Neural crest cell (in vitro differentiated cells): Measurements from ENCODE around the gene FYB2. TPM values are rescaled to one million over a fixed set of nuclear protein-coding genes. Genes with fewer than 3 reads are reported as not detected.

Experiments used
- DNase-seq: peaks from one replicate; pipeline ENCODE4 v3.0.0; 2021; ENCODE audit warnings: low read depth, mixed read lengths, low spot score
- H3K27ac Mint-ChIP-seq: one replicate; pipeline ENCODE4 v1.8.0; 2021; ENCODE audit warnings: mild to moderate bottlenecking, mixed read lengths; ENCODE audit not compliant: unreplicated experiment
- H3K27me3 Mint-ChIP-seq: 2 replicates; pipeline ENCODE4 v1.8.0; 2021; ENCODE audit warnings: low read depth, mild to moderate bottlenecking, mixed read lengths
- H3K36me3 Mint-ChIP-seq: 2 replicates; pipeline ENCODE4 v1.8.0; 2021; ENCODE audit warnings: low read depth, mild to moderate bottlenecking, mixed read lengths
- H3K4me1 Mint-ChIP-seq: 2 replicates; pipeline ENCODE4 v1.8.0; 2021; ENCODE audit warnings: mixed read lengths
- H3K4me3 Mint-ChIP-seq: one replicate; pipeline ENCODE4 v1.8.0; 2021; ENCODE audit warnings: mild to moderate bottlenecking, mixed read lengths
- H3K9me3 Mint-ChIP-seq: 2 replicates; pipeline ENCODE4 v1.8.0; 2021; ENCODE audit warnings: mixed read lengths
- long read RNA-seq: library from polyadenylated mRNA; unstranded; transcript quantifications from one replicate; pipeline ENCODE4 v2.0.0, GENCODE V29; 2020
- total RNA-seq: library from RNA; stranded (reverse); gene quantifications from 2 replicates; pipeline ENCODE4 v1.2.1, GENCODE V29; 2021
- TF ChIP-seq, protein P1 (sequence below): fragments of 200-600 bp; sonication (generic); conservative IDR thresholded peaks from 2 replicates; pipeline ENCODE4 v1.5.0; 2021; ENCODE audit warnings: antibody characterized with exemption, mild to moderate bottlenecking

FYB2 gene, protein sequence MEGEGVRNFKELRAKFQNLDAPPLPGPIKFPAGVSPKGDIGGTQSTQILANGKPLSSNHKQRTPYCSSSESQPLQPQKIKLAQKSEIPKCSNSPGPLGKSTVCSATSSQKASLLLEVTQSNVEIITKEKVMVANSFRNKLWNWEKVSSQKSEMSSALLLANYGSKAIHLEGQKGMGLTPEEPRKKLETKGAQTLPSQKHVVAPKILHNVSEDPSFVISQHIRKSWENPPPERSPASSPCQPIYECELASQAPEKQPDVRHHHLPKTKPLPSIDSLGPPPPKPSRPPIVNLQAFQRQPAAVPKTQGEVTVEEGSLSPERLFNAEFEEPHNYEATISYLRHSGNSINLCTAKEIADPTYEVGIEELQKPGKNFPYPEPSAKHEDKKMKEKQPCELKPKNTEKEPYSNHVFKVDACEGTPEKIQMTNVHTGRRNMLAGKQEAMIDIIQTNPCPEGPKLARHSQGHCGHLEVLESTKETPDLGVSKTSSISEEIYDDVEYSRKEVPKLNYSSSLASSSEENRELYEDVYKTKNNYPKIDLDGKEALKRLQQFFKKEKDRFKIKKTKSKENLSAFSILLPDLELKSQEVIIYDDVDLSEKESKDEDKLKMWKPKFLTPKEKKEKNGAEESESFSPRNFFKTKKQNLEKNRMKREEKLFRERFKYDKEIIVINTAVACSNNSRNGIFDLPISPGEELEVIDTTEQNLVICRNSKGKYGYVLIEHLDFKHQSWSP
- total RNA-seq, result not detected in 2 replicates
- long read RNA-seq, result 0 reads

DNA sequence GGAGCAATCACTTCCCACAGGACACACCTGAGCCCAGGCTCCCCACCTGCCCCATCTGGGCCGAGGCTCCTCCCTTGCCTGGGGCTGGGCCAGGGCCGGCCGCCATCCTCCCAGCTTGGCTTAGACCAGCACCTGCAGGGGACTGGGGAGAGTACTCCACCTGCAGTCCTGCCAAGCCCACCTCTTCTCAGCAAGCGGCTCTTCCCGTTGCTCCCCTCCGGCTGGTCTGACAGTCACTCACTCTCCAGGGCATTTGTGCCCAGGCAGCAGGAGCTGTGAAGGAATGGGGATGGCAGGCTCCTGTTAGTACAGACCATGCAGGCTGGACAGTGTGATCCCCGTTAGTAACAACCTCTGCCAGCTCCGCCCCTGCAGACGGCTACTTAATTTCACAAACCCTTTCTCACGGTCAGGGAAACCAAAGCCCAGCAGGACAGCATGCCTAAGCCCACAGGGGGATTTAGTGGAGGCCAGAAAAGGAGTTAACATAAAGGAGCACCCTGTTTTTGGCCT is at the start of gene FYB2:
Gene FYB2, minus strand, starts transcription at position 18 of the 513 bp plus-strand sequence. CDS start 114 bp downstream, outside the sequence.
- peaks cover 5% of the 10 kb centered on the region for H3K9me3 Mint-ChIP-seq
- H3K4me3 Mint-ChIP-seq, result no peak within 1 kb of the TSS
- peaks cover 16% of the 10 kb centered on the region for H3K4me1 Mint-ChIP-seq
- no peak within 1 kb of the TSS for H3K27ac Mint-ChIP-seq
- peaks cover 29% of the 10 kb centered on the region for H3K27me3 Mint-ChIP-seq
- TF ChIP-seq, protein P1, sequence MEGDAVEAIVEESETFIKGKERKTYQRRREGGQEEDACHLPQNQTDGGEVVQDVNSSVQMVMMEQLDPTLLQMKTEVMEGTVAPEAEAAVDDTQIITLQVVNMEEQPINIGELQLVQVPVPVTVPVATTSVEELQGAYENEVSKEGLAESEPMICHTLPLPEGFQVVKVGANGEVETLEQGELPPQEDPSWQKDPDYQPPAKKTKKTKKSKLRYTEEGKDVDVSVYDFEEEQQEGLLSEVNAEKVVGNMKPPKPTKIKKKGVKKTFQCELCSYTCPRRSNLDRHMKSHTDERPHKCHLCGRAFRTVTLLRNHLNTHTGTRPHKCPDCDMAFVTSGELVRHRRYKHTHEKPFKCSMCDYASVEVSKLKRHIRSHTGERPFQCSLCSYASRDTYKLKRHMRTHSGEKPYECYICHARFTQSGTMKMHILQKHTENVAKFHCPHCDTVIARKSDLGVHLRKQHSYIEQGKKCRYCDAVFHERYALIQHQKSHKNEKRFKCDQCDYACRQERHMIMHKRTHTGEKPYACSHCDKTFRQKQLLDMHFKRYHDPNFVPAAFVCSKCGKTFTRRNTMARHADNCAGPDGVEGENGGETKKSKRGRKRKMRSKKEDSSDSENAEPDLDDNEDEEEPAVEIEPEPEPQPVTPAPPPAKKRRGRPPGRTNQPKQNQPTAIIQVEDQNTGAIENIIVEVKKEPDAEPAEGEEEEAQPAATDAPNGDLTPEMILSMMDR, result no peak
- no peak for DNase-seq
- no peaks in the 10 kb centered on the region for H3K36me3 Mint-ChIP-seq

- TF ChIP-seq, protein P1, result no peak
- Mint-ChIP-seq H3K27me3 (no peaks in the 10 kb centered on the region), H3K4me1 (no peaks in the 10 kb centered on the region), H3K27ac (no peak overlapping the region), H3K9me3 (no peaks in the 10 kb centered on the region), H3K4me3 (no peak overlapping the region), H3K36me3 (no peaks in the 10 kb centered on the region)
- no peak for DNase-seq
Observed at GRCh38 chr1:56868761-56869160, 49.6 kb upstream of the FYB2 start.

DNA sequence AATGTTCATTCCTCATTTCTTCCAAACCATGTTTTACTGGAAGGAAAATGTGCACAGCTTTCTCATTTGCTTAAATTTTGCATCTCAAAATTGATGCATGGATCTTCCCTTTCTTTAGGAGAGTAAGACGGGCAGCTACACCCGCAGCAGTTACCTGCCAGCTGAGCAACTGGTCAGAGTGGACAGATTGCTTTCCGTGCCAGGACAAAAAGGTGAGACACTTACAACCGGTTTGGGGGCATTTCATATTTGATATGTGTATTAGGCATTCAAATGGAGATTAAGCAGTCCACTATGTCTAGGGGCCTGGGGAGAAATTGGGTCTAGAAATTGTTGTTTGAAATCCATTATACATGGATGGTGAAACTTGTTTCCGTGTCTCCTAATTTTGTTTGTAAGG is 48.3 kb upstream of the FYB2 start:
- TF ChIP-seq, protein P1, result no peak
- Mint-ChIP-seq H3K4me1 (no peaks in the 10 kb centered on the region), H3K36me3 (no peaks in the 10 kb centered on the region), H3K27ac (no peak overlapping the region), H3K9me3 (no peaks in the 10 kb centered on the region), H3K4me3 (no peak overlapping the region), H3K27me3 (no peaks in the 10 kb centered on the region)
- no peak for DNase-seq

DNA sequence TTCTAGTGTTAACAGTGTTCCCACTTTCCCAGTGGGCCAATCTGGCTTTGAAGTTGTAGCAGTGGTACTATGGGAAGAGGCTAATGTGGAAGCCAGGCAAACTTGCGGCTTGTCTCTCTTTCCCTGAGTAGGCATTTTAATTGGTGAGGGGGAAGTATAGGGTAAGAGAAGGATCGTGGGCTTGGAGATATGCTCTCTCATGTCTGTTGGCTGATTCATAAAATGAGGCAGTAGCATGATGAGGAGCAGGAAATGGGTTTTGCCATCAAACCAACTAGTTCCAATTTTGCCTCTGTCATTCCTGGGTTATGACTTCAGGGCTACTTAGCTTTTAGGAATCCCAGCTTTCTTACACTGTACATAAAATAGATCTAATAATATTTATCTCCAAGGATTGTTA is 47.5 kb upstream of the FYB2 start:
- no peak overlapping the region for H3K27ac Mint-ChIP-seq
- no peak overlapping the region for H3K4me3 Mint-ChIP-seq
- no peaks in the 10 kb centered on the region for H3K9me3 Mint-ChIP-seq
- no peaks in the 10 kb centered on the region for H3K4me1 Mint-ChIP-seq
- DNase-seq, result no peak
- H3K27me3 Mint-ChIP-seq, result no peaks in the 10 kb centered on the region
- TF ChIP-seq, protein P1, result no peak
- no peaks in the 10 kb centered on the region for H3K36me3 Mint-ChIP-seq

DNA sequence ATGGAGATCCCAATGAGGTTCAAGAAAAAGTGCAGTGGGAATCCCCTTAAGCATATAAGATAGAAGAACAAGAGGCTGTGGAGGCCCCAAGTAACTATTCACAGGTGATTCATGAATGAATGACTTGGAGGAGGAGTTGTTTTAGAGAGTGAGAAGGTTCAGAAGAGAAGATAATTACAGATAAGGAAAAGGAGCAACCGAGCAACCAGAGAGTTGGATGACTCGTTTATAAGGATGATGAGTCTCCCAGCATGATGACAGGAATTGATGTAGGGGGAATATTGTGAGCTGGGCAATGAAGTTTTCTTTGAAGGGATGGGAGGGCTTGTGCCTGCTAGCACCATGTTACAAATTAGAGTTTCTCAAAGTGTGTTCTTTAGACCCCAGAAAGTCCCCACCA is 45.2 kb upstream of the FYB2 start:
- no peaks in the 10 kb centered on the region for H3K27me3 Mint-ChIP-seq
- no peak overlapping the region for H3K27ac Mint-ChIP-seq
- no peaks in the 10 kb centered on the region for H3K36me3 Mint-ChIP-seq
- TF ChIP-seq, protein P1, result no peak
- H3K4me3 Mint-ChIP-seq, result no peak overlapping the region
- H3K9me3 Mint-ChIP-seq, result no peaks in the 10 kb centered on the region
- no peaks in the 10 kb centered on the region for H3K4me1 Mint-ChIP-seq
- no peak for DNase-seq
